GM21576 (cell line): ENCODE results near the gene DXO.
"Not testable (repeated sequence)": the region's sequence is repeated elsewhere in the genome, so short reads cannot be mapped to it uniquely, and the experiment has no call there.

Experiments used
- ATAC-seq: cut with Tn5 transposase; IDR thresholded peaks from one replicate; pipeline ENCODE4 v1.9.1; 2021; ENCODE audit warnings: mild to moderate bottlenecking, moderate library complexity; ENCODE audit not compliant: unreplicated experiment

The DXO gene

GRCh38 chr6:31971993-31972708, at the start of gene DXO:
Gene DXO (minus strand): TSS chr6:31972138. CDS start chr6:31971675, 463 bp downstream.
- ATAC-seq = peak; percentile 75

GRCh38 chr6:32014547-32014946, 42.6 kb upstream of the DXO start, which contains the start of gene C4B:
Gene C4B (plus strand): TSS chr6:32014795. CDS start chr6:32014846, 51 bp downstream.
- not testable (repeated sequence) for ATAC-seq

- ATAC-seq = not testable (repeated sequence)
Observed at GRCh38 chr6:32013738-32014137, 41.8 kb upstream of the DXO start.

GRCh38 chr6:32012941-32013617, 41.1 kb upstream of the DXO start:
- ATAC-seq = not testable (repeated sequence)

- ATAC-seq = not testable (repeated sequence)
Observed at GRCh38 chr6:32010856-32011530, 39.1 kb upstream of the DXO start.

- ATAC-seq = not testable (repeated sequence)
Observed at GRCh38 chr6:32009537-32009936, 37.6 kb upstream of the DXO start.

GRCh38 chr6:32008616-32009015, 36.7 kb upstream of the DXO start:
- ATAC-seq = not testable (repeated sequence)

GRCh38 chr6:32008037-32008436, 36.1 kb upstream of the DXO start:
- ATAC-seq = not testable (repeated sequence)

GRCh38 chr6:32007086-32007485, 35.1 kb upstream of the DXO start:
- not testable (repeated sequence) for ATAC-seq

GRCh38 chr6:32005991-32006529, 34.1 kb upstream of the DXO start:
- ATAC-seq = not testable (repeated sequence)

- not testable (repeated sequence) for ATAC-seq
Observed at GRCh38 chr6:32005538-32005880, 33.6 kb upstream of the DXO start.

GRCh38 chr6:32004864-32005537, 33.1 kb upstream of the DXO start:
- ATAC-seq = not testable (repeated sequence)

- ATAC-seq = not testable (repeated sequence)
Observed at GRCh38 chr6:32004393-32004792, 32.5 kb upstream of the DXO start.

- not testable (repeated sequence) for ATAC-seq
Observed at GRCh38 chr6:32003301-32003700, 31.4 kb upstream of the DXO start.

GRCh38 chr6:32002546-32003268, 30.8 kb upstream of the DXO start:
- ATAC-seq = not testable (repeated sequence)

GRCh38 chr6:31996385-31996784, 24.4 kb upstream of the DXO start:
- not testable (repeated sequence) for ATAC-seq

GRCh38 chr6:31994421-31994820, 22.5 kb upstream of the DXO start:
- not testable (repeated sequence) for ATAC-seq

- not testable (repeated sequence) for ATAC-seq
Observed at GRCh38 chr6:31989363-31989762, 17.4 kb upstream of the DXO start.

GRCh38 chr6:31981744-31982143, 9.8 kb upstream of the DXO start, which contains the start of gene C4A:
Gene C4A (plus strand): TSS chr6:31982057. CDS start chr6:31982108, 51 bp downstream.
- not testable (repeated sequence) for ATAC-seq

GRCh38 chr6:31980998-31981397, 9.1 kb upstream of the DXO start:
- not testable (repeated sequence) for ATAC-seq
